ENCODE measurements around the gene ZBED4. TPM values are rescaled to one million over a fixed set of nuclear protein-coding genes. Genes with fewer than 3 reads are reported as not detected.

The ZBED4 gene
- total RNA-seq, 4 donors from 2014 or later, result 14.9 to 24.0 (median 20.9) TPM

- Histone ChIP-seq H3K27me3 (no peaks in the 10 kb centered on the region), H3K4me1 (peaks cover 9 to 71% (median 49%) of the 10 kb centered on the region in 4 donors), H3K36me3 (no peaks in the 10 kb centered on the region), H3K4me3 (peak overlapping the region; percentile 53 to 70 (median 63)), H3K27ac (peak overlapping the region; percentile 89 to 95 (median 90)), H3K9me3 (no peaks in the 10 kb centered on the region)
- DNase-seq, result peak; percentile 65 to 77 (median 73)
- TF ChIP-seq, protein P1, sequence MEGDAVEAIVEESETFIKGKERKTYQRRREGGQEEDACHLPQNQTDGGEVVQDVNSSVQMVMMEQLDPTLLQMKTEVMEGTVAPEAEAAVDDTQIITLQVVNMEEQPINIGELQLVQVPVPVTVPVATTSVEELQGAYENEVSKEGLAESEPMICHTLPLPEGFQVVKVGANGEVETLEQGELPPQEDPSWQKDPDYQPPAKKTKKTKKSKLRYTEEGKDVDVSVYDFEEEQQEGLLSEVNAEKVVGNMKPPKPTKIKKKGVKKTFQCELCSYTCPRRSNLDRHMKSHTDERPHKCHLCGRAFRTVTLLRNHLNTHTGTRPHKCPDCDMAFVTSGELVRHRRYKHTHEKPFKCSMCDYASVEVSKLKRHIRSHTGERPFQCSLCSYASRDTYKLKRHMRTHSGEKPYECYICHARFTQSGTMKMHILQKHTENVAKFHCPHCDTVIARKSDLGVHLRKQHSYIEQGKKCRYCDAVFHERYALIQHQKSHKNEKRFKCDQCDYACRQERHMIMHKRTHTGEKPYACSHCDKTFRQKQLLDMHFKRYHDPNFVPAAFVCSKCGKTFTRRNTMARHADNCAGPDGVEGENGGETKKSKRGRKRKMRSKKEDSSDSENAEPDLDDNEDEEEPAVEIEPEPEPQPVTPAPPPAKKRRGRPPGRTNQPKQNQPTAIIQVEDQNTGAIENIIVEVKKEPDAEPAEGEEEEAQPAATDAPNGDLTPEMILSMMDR (IDR thresholded peaks at IDR 0.05), result no peak
- peak in 1 of 2 donors; percentile 13 for TF ChIP-seq POLR2A (IDR thresholded peaks at IDR 0.05)
These were observed 80.7 kb downstream of the ZBED4 start for GRCh38 chr22:49934160-49934890.

DNA sequence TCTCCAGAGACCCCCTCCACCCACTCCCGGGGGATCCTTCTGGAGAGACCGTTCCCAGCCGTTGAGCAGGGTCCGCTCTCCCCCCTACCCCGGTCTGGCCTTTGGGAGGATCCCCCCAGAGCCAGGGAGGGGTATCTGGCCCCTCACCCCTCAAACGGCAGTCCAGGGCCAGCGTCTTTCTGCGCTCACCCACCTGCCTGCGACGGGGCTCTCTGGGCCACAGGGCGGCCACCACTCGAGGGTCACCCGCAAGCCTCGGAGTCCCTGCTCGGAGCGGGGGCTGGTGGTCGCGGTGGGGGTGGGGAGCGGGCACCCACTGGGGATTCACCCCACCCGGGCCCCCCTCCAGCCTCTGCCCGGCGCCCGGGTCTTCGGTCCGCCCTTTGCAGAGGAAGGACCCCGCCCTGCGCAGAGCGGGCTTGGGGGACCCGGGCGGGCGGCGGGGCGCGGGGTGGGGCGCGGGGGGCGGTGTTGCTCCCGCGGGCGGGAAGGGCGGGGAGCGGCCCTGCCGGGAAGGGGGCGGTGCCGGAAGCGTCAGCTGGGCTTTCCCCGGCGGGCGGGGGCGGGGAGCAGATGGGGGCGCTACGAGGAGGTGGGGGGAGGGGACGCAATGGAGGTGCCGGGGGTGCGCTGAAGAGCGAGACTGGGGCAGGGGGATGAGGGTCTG, 81.4 kb downstream of the ZBED4 start:
- DNase-seq, result peak; percentile 86 to 93 (median 88)
- Histone ChIP-seq H3K4me3 (peak overlapping the region; percentile 53 to 70 (median 63)), H3K4me1 (peaks cover 9 to 64% (median 44%) of the 10 kb centered on the region in 4 donors), H3K9me3 (no peaks in the 10 kb centered on the region), H3K27ac (peak overlapping the region; percentile 89 to 95 (median 90)), H3K27me3 (no peaks in the 10 kb centered on the region), H3K36me3 (no peaks in the 10 kb centered on the region)
- no peak for TF ChIP-seq POLR2A (IDR thresholded peaks at IDR 0.05)
- TF ChIP-seq, protein P1 (IDR thresholded peaks at IDR 0.05), result no peak

DNA sequence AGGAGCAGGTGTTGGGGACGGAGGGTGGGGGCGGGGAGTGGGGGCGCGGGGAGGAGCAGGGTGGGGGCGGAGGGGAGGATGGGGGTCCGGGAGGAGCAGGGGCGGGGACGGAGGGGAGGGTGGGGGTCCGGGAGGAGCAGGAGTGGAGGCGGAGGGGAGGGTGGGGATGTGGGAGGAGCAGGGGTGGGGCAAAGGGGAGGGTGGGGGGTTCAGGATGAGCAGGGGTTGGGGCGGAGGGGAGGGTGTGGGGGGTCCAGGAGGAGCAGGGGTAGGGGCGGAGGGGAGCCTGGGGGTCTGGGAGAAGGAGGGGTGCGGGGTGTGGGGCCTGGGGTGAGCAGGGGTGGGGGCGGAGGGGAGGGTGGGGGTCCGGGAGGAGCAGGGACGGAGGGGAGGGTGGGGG, 81.9 kb downstream of the ZBED4 start:
- no peak for TF ChIP-seq POLR2A (IDR thresholded peaks at IDR 0.05)
- TF ChIP-seq, protein P1 (IDR thresholded peaks at IDR 0.05), result no peak
- Histone ChIP-seq H3K27ac (peak overlapping the region; percentile 89 to 95 (median 90)), H3K4me1 (peaks cover 9 to 59% (median 38%) of the 10 kb centered on the region in 4 donors)

DNA sequence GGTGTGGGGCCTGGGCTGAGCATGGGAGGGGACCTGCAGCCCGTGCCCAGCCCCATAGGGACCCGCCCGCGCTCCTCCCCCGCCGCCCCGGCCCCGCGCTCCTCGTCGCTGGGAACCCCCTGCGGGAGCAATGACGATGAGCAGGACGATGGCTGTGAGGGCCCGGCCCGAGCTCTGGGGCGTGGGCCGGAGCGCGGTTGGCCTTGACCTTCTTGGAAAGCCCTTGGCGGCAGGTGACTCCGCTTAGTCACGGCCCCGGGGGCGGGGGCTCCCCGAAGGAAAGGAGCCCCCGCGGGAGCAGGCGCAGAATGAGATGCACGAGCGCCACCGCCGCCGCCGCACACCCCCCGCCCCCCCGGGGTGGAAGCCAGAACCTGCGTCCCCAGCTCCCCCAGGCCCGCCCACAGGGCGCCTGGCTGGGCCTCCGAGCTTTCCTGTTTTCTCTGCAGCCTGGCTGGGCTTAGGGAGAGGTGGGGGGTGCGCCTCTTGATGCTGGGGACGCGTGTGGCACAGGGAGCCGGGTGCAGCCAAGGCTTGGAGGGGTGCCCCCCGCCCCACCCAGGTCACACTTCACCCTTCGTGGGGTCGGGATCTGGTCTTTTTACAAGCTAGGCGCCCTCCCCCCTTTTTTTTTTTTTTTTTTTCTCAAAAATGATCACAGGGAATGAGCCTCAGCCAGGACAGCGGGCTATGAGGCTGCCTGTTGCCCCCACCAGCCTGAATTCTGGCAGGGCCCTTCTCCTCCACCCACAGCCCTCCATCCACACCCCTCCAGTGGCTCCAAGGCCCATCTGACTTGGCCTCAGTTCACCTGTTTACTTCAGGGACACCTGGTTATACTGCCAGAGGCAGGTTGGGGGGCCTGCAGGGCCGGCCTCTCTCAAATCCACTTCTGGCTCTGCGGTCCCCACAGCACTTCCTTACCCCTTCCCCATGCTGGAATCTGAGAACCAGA, 82.7 kb downstream of the ZBED4 start:
- Histone ChIP-seq H3K4me3 (peak overlapping the region; percentile 53 to 70 (median 63)), H3K36me3 (no peaks in the 10 kb centered on the region), H3K9me3 (no peaks in the 10 kb centered on the region), H3K27ac (peak overlapping the region; percentile 89 to 95 (median 90)), H3K4me1 (peaks cover 9 to 54% (median 34%) of the 10 kb centered on the region in 4 donors), H3K27me3 (no peaks in the 10 kb centered on the region)
- TF ChIP-seq, protein P1 (IDR thresholded peaks at IDR 0.05), result peak in 1 of 6 experiments; percentile 4
- TF ChIP-seq POLR2A (IDR thresholded peaks at IDR 0.05), result peak in 1 of 2 donors; percentile 53
- DNase-seq, result peak; percentile 90 to 95 (median 90)

More for the DNA sequence above, 81.9 kb downstream of the ZBED4 start:
- Histone ChIP-seq H3K4me3 (peak overlapping the region; percentile 53 to 70 (median 63)), H3K27me3 (no peaks in the 10 kb centered on the region), H3K9me3 (no peaks in the 10 kb centered on the region), H3K36me3 (no peaks in the 10 kb centered on the region)
- no peak for DNase-seq

All from Peyer's patch (tissue), 4 donors.